ENCODE data around the gene ADGRG3.
"Not testable (repeated sequence)": the region's sequence is repeated elsewhere in the genome, so short reads cannot be mapped to it uniquely, and the experiment has no call there.

ADGRG3 gene

DNA sequence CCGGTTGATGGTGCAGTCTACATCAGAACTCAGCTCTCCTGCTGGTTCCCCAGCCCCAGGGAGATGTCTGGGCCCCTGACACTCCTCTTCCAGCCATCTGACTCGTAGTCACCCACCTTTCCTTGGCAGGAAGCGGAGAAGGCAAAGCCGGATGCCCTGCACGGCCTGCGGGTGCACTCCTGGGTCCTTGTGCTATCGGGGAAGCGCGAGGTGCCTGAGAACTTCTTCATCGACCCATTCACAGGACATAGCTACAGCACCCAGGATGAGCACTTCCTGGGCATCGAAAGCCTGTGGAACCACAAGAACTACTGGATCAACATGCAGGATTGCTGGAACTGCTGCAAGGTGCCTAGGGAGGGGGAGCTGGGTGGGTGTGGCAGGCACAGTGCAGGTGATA lies 39.2 kb downstream of the ADGRG3 start:
- TF ChIP-seq, protein P1, sequence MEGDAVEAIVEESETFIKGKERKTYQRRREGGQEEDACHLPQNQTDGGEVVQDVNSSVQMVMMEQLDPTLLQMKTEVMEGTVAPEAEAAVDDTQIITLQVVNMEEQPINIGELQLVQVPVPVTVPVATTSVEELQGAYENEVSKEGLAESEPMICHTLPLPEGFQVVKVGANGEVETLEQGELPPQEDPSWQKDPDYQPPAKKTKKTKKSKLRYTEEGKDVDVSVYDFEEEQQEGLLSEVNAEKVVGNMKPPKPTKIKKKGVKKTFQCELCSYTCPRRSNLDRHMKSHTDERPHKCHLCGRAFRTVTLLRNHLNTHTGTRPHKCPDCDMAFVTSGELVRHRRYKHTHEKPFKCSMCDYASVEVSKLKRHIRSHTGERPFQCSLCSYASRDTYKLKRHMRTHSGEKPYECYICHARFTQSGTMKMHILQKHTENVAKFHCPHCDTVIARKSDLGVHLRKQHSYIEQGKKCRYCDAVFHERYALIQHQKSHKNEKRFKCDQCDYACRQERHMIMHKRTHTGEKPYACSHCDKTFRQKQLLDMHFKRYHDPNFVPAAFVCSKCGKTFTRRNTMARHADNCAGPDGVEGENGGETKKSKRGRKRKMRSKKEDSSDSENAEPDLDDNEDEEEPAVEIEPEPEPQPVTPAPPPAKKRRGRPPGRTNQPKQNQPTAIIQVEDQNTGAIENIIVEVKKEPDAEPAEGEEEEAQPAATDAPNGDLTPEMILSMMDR (IDR thresholded peaks at IDR 0.05), result no peak
- peaks cover 8% of the 10 kb centered on the region for H3K4me1 Mint-ChIP-seq
- H3K9me3 Mint-ChIP-seq, result no peaks in the 10 kb centered on the region
- no peak overlapping the region for H3K4me3 Mint-ChIP-seq
- peaks cover 36% of the 10 kb centered on the region for H3K27me3 Mint-ChIP-seq (ENCODE audit: low read depth, poor library complexity)
- no peak overlapping the region for H3K27ac Mint-ChIP-seq
- DNase-seq, result no peak
- no peaks in the 10 kb centered on the region for H3K36me3 Mint-ChIP-seq (ENCODE audit: low read depth)

DNA sequence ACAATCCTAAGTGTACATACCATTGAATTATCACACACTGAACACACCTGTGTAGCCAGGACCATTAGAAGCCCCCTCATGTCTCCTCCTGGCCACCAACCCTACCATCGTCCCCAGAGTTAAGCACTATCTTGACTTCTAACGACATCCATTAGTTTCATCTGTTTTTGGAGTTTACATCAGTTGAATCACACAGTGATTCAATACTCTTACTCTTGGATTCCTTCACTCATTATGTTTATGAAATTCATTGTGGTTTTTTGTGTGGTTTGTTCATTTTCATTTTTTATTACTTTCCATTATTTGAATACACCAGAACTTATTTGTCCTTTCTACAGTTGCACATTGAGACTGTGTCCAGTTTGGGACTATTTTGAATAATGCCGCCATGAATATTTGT lies 40.1 kb downstream of the ADGRG3 start:
- no peak for DNase-seq
- H3K27ac Mint-ChIP-seq, result no peak overlapping the region
- H3K4me1 Mint-ChIP-seq, result peaks cover 7% of the 10 kb centered on the region
- H3K4me3 Mint-ChIP-seq, result no peak overlapping the region
- H3K9me3 Mint-ChIP-seq, result no peaks in the 10 kb centered on the region
- TF ChIP-seq, protein P1 (IDR thresholded peaks at IDR 0.05), result no peak
- H3K36me3 Mint-ChIP-seq (ENCODE audit: low read depth), result no peaks in the 10 kb centered on the region
- H3K27me3 Mint-ChIP-seq (ENCODE audit: low read depth, poor library complexity), result peaks cover 43% of the 10 kb centered on the region

DNA sequence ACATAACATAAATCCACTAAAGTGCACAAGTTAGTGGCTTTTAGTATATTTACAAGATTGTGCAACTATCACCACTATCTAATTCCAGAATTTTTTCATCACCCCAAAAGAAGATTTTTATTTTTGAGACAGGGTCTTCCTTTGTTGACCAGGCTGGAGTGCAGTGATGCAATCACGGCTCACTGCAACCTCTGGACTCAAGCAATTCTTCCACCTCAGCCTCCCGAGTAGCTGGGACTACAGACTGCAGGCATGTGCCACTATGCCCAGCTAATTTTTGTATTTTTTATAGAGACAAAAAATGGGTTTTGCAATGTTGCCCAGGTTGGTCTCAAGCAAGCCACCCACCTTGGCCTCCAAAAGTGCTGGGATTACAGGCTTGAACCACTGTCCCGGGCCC lies 41.6 kb downstream of the ADGRG3 start:
- no peaks in the 10 kb centered on the region for H3K4me1 Mint-ChIP-seq
- H3K27me3 Mint-ChIP-seq (ENCODE audit: low read depth, poor library complexity), result peaks cover 43% of the 10 kb centered on the region
- TF ChIP-seq, protein P1 (IDR thresholded peaks at IDR 0.05), result no peak
- no peak for DNase-seq
- H3K4me3 Mint-ChIP-seq, result no peak overlapping the region
- no peaks in the 10 kb centered on the region for H3K36me3 Mint-ChIP-seq (ENCODE audit: low read depth)
- H3K27ac Mint-ChIP-seq, result no peak overlapping the region
- no peaks in the 10 kb centered on the region for H3K9me3 Mint-ChIP-seq

DNA sequence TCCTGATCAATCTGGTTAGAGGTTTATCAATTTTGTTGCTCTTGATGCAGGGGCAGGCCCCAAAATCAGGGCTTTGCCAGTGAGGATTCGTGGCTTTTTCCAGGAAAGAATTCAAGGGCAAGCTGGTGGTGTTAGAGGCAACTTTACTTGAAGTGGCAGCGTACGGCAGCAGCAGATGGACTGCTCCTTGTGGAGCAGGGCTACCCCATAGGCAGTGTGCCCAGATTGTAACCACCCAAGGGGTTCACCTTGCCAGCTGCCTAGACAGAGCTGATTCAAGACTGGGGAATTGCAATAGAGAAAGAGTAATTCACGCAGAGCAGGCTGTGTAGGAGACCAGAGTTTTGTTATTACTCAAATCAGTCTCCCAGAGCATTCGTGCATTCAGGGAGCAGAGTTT lies 43.2 kb downstream of the ADGRG3 start:
- Mint-ChIP-seq H3K4me3 (no peak overlapping the region), H3K4me1 (no peaks in the 10 kb centered on the region), H3K27ac (no peak overlapping the region), H3K9me3 (no peaks in the 10 kb centered on the region), H3K36me3 (ENCODE audit: low read depth) (no peaks in the 10 kb centered on the region), H3K27me3 (ENCODE audit: low read depth, poor library complexity) (peaks cover 40% of the 10 kb centered on the region)
- TF ChIP-seq, protein P1 (IDR thresholded peaks at IDR 0.05), result no peak
- DNase-seq, result no peak

DNA sequence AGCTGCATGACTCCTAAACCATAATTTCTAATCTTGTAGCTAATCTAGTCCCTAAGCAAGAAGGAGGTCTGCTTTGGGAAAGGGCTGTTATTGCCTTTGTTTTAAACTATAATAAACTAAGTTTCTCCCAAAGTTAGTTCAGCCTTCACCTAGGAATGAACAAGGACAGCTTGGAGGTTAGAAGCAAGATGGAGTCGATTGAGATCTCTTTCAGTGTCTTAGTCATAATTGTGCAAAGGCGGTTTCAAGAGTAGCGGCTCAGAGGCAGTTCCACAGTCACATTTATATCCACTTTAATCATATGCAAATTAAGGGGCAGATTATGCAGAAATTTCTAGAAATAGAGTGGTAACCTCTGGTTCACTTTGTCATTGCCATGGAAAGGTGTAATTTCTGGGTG lies 43.9 kb downstream of the ADGRG3 start:
- no peaks in the 10 kb centered on the region for H3K9me3 Mint-ChIP-seq
- no peak overlapping the region for H3K27ac Mint-ChIP-seq
- H3K27me3 Mint-ChIP-seq (ENCODE audit: low read depth, poor library complexity), result peaks cover 37% of the 10 kb centered on the region
- H3K4me3 Mint-ChIP-seq, result no peak overlapping the region
- H3K36me3 Mint-ChIP-seq (ENCODE audit: low read depth), result no peaks in the 10 kb centered on the region
- no peaks in the 10 kb centered on the region for H3K4me1 Mint-ChIP-seq
- no peak for DNase-seq
- TF ChIP-seq, protein P1 (IDR thresholded peaks at IDR 0.05), result no peak

DNA sequence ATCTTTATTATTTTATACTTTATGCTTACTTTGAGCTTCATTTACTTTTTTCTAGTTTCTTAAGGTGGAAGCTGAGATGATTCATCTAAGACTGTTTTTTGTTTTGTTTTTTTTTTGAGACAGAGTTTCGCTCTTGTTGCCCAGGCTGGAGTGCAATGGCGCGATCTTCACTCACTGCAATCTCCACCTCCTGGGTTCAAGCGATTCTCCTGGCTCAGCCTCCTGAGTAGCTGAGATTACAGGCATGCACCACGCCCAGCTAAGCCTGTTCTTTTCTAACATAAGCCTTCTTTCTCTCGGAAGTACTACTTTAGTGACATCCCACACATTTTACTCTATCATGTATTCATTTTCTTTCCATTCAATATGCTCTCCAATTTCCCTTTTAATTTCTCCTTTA lies 44.5 kb downstream of the ADGRG3 start:
- peaks cover 37% of the 10 kb centered on the region for H3K27me3 Mint-ChIP-seq (ENCODE audit: low read depth, poor library complexity)
- not testable (repeated sequence) for H3K9me3 Mint-ChIP-seq; H3K4me3 Mint-ChIP-seq; H3K4me1 Mint-ChIP-seq; DNase-seq; H3K36me3 Mint-ChIP-seq (ENCODE audit: low read depth)
- H3K27ac Mint-ChIP-seq, result peak overlapping the region; percentile 30
